ENCODE results near the gene MPZL2. TPM values are rescaled to one million over a fixed set of nuclear protein-coding genes. Genes with fewer than 3 reads are reported as not detected.

MPZL2 gene
- total RNA-seq, 1 donor from 2014 or later: 2.3 TPM

- peaks cover 79% of the 10 kb centered on the region for H3K27me3 ChIP-seq
- Mint-ChIP-seq H3K4me1 (peaks cover 17% of the 10 kb centered on the region), H3K36me3 (no peaks in the 10 kb centered on the region), H3K27ac (no peak overlapping the region), H3K9me3 (no peaks in the 10 kb centered on the region), H3K27me3 (ENCODE audit: insufficient read depth, low read depth) (peaks cover 8% of the 10 kb centered on the region), H3K4me3 (no peak overlapping the region)
- H2AFZ ChIP-seq (replicated peaks): no peak overlapping the region
- no peak overlapping the region for H3K4me2 ChIP-seq
- TF ChIP-seq EZH2phosphoT487 (IDR thresholded peaks at IDR 0.05) (no peak), EZH2 (IDR thresholded peaks at IDR 0.05) (no peak), CTCF (IDR thresholded peaks at IDR 0.05) (no peak)
- H3K36me3 ChIP-seq: no peaks in the 10 kb centered on the region
- no peaks in the 10 kb centered on the region for H3K79me2 ChIP-seq (ENCODE audit: low read depth)
- DNase-seq (ENCODE audit: low spot score): no peak
- no peak overlapping the region for H3K9ac ChIP-seq
- no peak overlapping the region for H3K27ac ChIP-seq
- H3K9me3 ChIP-seq (ENCODE audit: low read depth): no peaks in the 10 kb centered on the region
- peaks cover 17% of the 10 kb centered on the region for H3F3A ChIP-seq (ENCODE audit: low read depth)
- no peaks in the 10 kb centered on the region for H4K20me1 ChIP-seq (ENCODE audit: low read depth)
- H3K4me1 ChIP-seq: peaks cover 19% of the 10 kb centered on the region
- H3K4me3 ChIP-seq: no peak overlapping the region
Measured at GRCh38 chr11:118260353-118260752, 3.7 kb downstream of the MPZL2 start.

- peaks cover 4% of the 10 kb centered on the region for H3K27me3 Mint-ChIP-seq (ENCODE audit: insufficient read depth, low read depth)
- Histone ChIP-seq H3F3A (ENCODE audit: low read depth) (peaks cover 5% of the 10 kb centered on the region), H2AFZ (replicated peaks) (no peak overlapping the region), H3K4me3 (no peak overlapping the region), H3K79me2 (ENCODE audit: low read depth) (no peaks in the 10 kb centered on the region), H3K4me2 (no peak overlapping the region), H3K4me1 (peaks cover 7% of the 10 kb centered on the region), H3K9ac (no peak overlapping the region), H3K36me3 (no peaks in the 10 kb centered on the region), H3K27ac (no peak overlapping the region), H4K20me1 (ENCODE audit: low read depth) (no peaks in the 10 kb centered on the region), H3K9me3 (ENCODE audit: low read depth) (no peaks in the 10 kb centered on the region), H3K27me3 (peaks cover 79% of the 10 kb centered on the region)
- no peak overlapping the region for H3K4me3 Mint-ChIP-seq
- DNase-seq (ENCODE audit: low spot score): no peak
- no peaks in the 10 kb centered on the region for H3K36me3 Mint-ChIP-seq
- H3K27ac Mint-ChIP-seq: no peak overlapping the region
- no peaks in the 10 kb centered on the region for H3K9me3 Mint-ChIP-seq
- TF ChIP-seq EZH2 (IDR thresholded peaks at IDR 0.05): no peak
- TF ChIP-seq CTCF (IDR thresholded peaks at IDR 0.05): no peak
- no peak for TF ChIP-seq EZH2phosphoT487 (IDR thresholded peaks at IDR 0.05)
- peaks cover 5% of the 10 kb centered on the region for H3K4me1 Mint-ChIP-seq
Measured at GRCh38 chr11:118259138-118259537, 5.0 kb downstream of the MPZL2 start.

- H3K4me3 ChIP-seq: no peak overlapping the region
- TF ChIP-seq EZH2 (IDR thresholded peaks at IDR 0.05): no peak
- peak; percentile 22 for TF ChIP-seq CTCF (IDR thresholded peaks at IDR 0.05)
- TF ChIP-seq EZH2phosphoT487 (IDR thresholded peaks at IDR 0.05): no peak
- H3F3A ChIP-seq (ENCODE audit: low read depth): no peaks in the 10 kb centered on the region
- no peaks in the 10 kb centered on the region for H3K4me1 ChIP-seq
- no peaks in the 10 kb centered on the region for H4K20me1 ChIP-seq (ENCODE audit: low read depth)
- H3K27ac Mint-ChIP-seq: no peak overlapping the region
- no peaks in the 10 kb centered on the region for H3K36me3 Mint-ChIP-seq
- H3K27me3 ChIP-seq: peaks cover 79% of the 10 kb centered on the region
- no peak overlapping the region for H3K9ac ChIP-seq
- H3K9me3 Mint-ChIP-seq: no peaks in the 10 kb centered on the region
- H3K4me3 Mint-ChIP-seq: no peak overlapping the region
- no peak overlapping the region for H3K4me2 ChIP-seq
- H3K4me1 Mint-ChIP-seq: no peaks in the 10 kb centered on the region
- H3K79me2 ChIP-seq (ENCODE audit: low read depth): no peaks in the 10 kb centered on the region
- H3K9me3 ChIP-seq (ENCODE audit: low read depth): no peaks in the 10 kb centered on the region
- H2AFZ ChIP-seq (replicated peaks): no peak overlapping the region
- peaks cover 4% of the 10 kb centered on the region for H3K27me3 Mint-ChIP-seq (ENCODE audit: insufficient read depth, low read depth)
- no peak overlapping the region for H3K27ac ChIP-seq
- H3K36me3 ChIP-seq: no peaks in the 10 kb centered on the region
- DNase-seq (ENCODE audit: low spot score): no peak
Measured at GRCh38 chr11:118258410-118258809, 5.7 kb downstream of the MPZL2 start.

All from neural progenitor cell (in vitro differentiated cells).